SK-N-SH (cell line): ENCODE measurements around the gene CYP46A1. TPM values are rescaled to one million over a fixed set of nuclear protein-coding genes. Genes with fewer than 3 reads are reported as not detected.
A peak's percentile ranks its signal among the peaks of the same experiment; 100 is the strongest.

ENCODE experiments used
- CTCF ChIA-PET: fragments of 300-600, 350-600 bp; formaldehyde crosslinking; extraction: SDS; loops from one replicate; lab custom pipeline; 2021; lab: Yijun Ruan, JAX
- POLR2A ChIA-PET: fragments of 350-600 bp; sonication (Branson Sonifier 250); formaldehyde crosslinking; extraction: SDS; loops from one replicate; lab custom pipeline; 2020; ENCODE audit warnings: antibody characterized with exemption, inconsistent platforms; lab: Yijun Ruan, JAX
- DNase-seq: peaks from one replicate; pipeline ENCODE4 v3.0.0; 2012
- H2AFZ ChIP-seq: fragments of 200-600 bp; sonication (generic); 2 replicates; pipeline ENCODE4 v1.8.1; 2016; ENCODE audit warnings: antibody characterized with exemption, mild to moderate bottlenecking, low read depth
- H3F3A ChIP-seq: fragments of 200-600 bp; sonication (generic); replicated peaks from 2 replicates; pipeline ENCODE3; 2016; ENCODE audit warnings: antibody characterized with exemption, mild to moderate bottlenecking; ENCODE audit not compliant: insufficient read depth
- H3K27ac ChIP-seq, 2 experiments: fragments of 200-500 bp in 1 of 2; fragments of 200-600 bp in 1 of 2; sonication (Bioruptor generic) in 1 of 2; sonication (generic), shearing (Covaris generic) in 1 of 2; 2 replicates each; pipeline versions ENCODE4 v1.5.1 to v1.6.1; 2014 to 2016; ENCODE audit warnings: low read depth in 2 of 2, inconsistent platforms in 1 of 2, low read length in 1 of 2, mild to moderate bottlenecking in 1 of 2, mixed read lengths in 1 of 2
- H3K27me3 ChIP-seq: fragments of 200-600 bp; sonication (generic), shearing (Covaris generic); 2 replicates; pipeline ENCODE4 v1.6.1; 2016; ENCODE audit warnings: mixed run types; ENCODE audit not compliant: insufficient read depth
- H3K36me3 ChIP-seq, 2 experiments: fragments of 200-500 bp in 1 of 2; fragments of 200-600 bp in 1 of 2; sonication (Bioruptor generic) in 1 of 2; sonication (generic) in 1 of 2; replicated peaks in 1 of 2; 2 replicates each; pipeline versions ENCODE3 to v1.5.1; 2014 to 2016; ENCODE audit warnings: low read length in 1 of 2, mild to moderate bottlenecking in 1 of 2; ENCODE audit not compliant: insufficient read depth in 2 of 2, control insufficient read depth in 1 of 2
- H3K4me1 ChIP-seq, 2 experiments: fragments of 200-500 bp in 1 of 2; fragments of 200-600 bp in 1 of 2; sonication (Bioruptor generic) in 1 of 2; sonication (generic), shearing (Covaris generic) in 1 of 2; 2 replicates each; pipeline versions ENCODE4 v1.5.1 to v1.6.1; 2014 to 2016; ENCODE audit warnings: low read depth in 1 of 2, low read length in 1 of 2, mixed run types in 1 of 2; ENCODE audit not compliant: insufficient read depth in 2 of 2, control insufficient read depth in 1 of 2
- H3K4me2 ChIP-seq: fragments of 200-600 bp; sonication (generic), shearing (Covaris generic); 2 replicates; pipeline ENCODE4 v1.6.1; 2017; ENCODE audit warnings: mixed run types
- H3K4me3 ChIP-seq, 2 experiments: fragments of 200-500 bp in 1 of 2; fragments of 200-600 bp in 1 of 2; sonication (Bioruptor generic) in 1 of 2; sonication (generic), shearing (Covaris generic) in 1 of 2; 2 replicates each; pipeline versions ENCODE4 v1.5.1 to v1.8.1; 2014 to 2016; ENCODE audit warnings: low read depth in 2 of 2, inconsistent platforms in 1 of 2, low read length in 1 of 2, mild to moderate bottlenecking in 1 of 2, mixed read lengths in 1 of 2, moderate library complexity in 1 of 2
- H3K79me2 ChIP-seq: fragments of 200-600 bp; sonication (generic); 2 replicates; pipeline ENCODE4 v1.8.1; 2017; ENCODE audit warnings: mild to moderate bottlenecking; ENCODE audit not compliant: insufficient read depth
- H3K9ac ChIP-seq: fragments of 200-600 bp; sonication (generic); 2 replicates; pipeline ENCODE4 v1.6.1; 2017; ENCODE audit warnings: mixed run types
- H3K9me2 ChIP-seq: fragments of 200-600 bp; sonication (generic); 2 replicates; pipeline ENCODE4 v1.6.1; 2017; ENCODE audit warnings: mixed run types
- H3K9me3 ChIP-seq: fragments of 200-600 bp; sonication (generic); 2 replicates; pipeline ENCODE4 v1.6.1; 2017; ENCODE audit warnings: mixed run types, mild to moderate bottlenecking, moderate library complexity
- H4K20me1 ChIP-seq: fragments of 200-600 bp; sonication (generic); 2 replicates; pipeline ENCODE4 v1.6.1; 2017; ENCODE audit warnings: mild to moderate bottlenecking, mixed run types; ENCODE audit not compliant: insufficient read depth
- EP300 ChIP-seq, 2 experiments: IDR thresholded peaks; 2 replicates each; pipeline versions ENCODE4 v1.4.0 to v1.6.1; 2012; ENCODE audit warnings: borderline replicate concordance in 1 of 2, low read depth in 1 of 2, low read length in 1 of 2
- EZH2phosphoT487 ChIP-seq: fragments of 200-600 bp; sonication (generic); IDR thresholded peaks from 2 replicates; pipeline ENCODE4 v1.6.1; 2017; ENCODE audit warnings: low read depth, mixed run types, mild to moderate bottlenecking, antibody characterized with exemption, moderate library complexity, borderline replicate concordance
- GATA2 ChIP-seq: sonication (generic); formaldehyde crosslinking; IDR thresholded peaks from 2 replicates; pipeline ENCODE4 v1.5.0; 2020; ENCODE audit warnings: mild to moderate bottlenecking, missing genetic modification reagents
- NFIC ChIP-seq: IDR thresholded peaks from 2 replicates; pipeline ENCODE4 v1.4.0; 2012; ENCODE audit warnings: borderline replicate concordance
- RFX5 ChIP-seq: IDR thresholded peaks from 2 replicates; pipeline ENCODE4 v1.6.1; 2012; ENCODE audit warnings: mild to moderate bottlenecking, improper control_type of control experiment, low read length
- WGBS: methylation state at CpG from one replicate; pipeline ENCODE4 v1.1.6; 2017; ENCODE audit warnings: low lambda C conversion rate; 5-methylcytosine and 5-hydroxymethylcytosine counted together
- polyA plus RNA-seq, 3 experiments: library from polyadenylated mRNA; depleted of rRNA; stranded (reverse); fragments of >200 nt; gene quantifications; 2 replicates each; pipeline ENCODE4 v1.2.3, GENCODE V29; 2012
- TF ChIP-seq, protein P1 (sequence below): IDR thresholded peaks from 2 replicates; pipeline ENCODE4 v1.4.0; 2012; ENCODE audit warnings: low read depth
- TF ChIP-seq, protein P2 (sequence below): IDR thresholded peaks from 2 replicates; pipeline ENCODE4 v1.6.1; 2012; ENCODE audit warnings: mild to moderate bottlenecking, low read depth, low read length, moderate library complexity
- TF ChIP-seq, protein P3 (sequence below): fragments of 200-600 bp; sonication (generic); IDR thresholded peaks from 2 replicates; pipeline ENCODE4 v1.6.1; 2017; ENCODE audit warnings: antibody characterized with exemption, mild to moderate bottlenecking, moderate library complexity
- TF ChIP-seq, protein P4 (sequence below): IDR thresholded peaks from 2 replicates; pipeline ENCODE4; 2012

CYP46A1 gene
- polyA plus RNA-seq, 1 of the 3 experiments (the other 2 are of a cell fraction) = 0.30 TPM

DNA sequence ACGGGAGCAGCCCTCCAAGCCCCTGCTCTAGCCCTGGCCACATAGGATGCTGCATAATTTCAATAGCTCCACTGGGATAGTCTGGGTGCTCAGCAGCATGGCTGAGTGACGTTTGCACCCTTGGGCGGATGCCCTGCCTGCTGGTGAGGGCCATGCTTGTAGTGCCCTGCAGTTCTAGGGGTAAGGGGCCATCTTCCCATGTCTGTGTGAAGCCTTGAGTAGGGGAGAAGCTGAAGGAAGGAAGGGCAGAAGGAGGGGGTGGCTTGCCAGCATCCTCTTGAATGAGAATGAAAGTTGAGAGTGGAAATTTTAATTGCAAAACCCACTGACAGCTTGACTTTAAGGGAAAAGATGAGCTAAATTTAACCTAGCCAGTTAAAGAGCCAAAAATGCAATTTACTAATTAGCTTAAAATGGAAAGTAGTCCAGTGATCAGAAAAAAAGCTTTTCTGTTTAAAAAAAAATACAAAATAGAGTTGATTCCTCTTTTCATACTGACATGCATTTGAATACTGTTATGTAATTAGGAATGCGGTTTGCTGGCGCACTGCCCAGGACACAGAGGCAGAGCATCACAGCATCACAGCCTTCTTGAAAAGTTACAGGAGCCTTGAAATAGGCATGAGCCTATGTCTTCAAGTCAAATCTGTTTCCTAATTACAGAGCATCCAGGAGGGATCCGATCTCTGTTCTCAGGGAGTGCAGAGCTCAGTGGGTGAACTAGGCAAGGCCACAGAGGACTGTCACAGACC, 90.6 kb downstream of the CYP46A1 start:
- POLR2A ChIA-PET = interaction anchor here (1.6 kb wide), 1 partner anchor 15 kb away, joined by 3 read pairs; no protein-coding TSS in a partner anchor
- no peak for DNase-seq
- Histone ChIP-seq H3K27ac (peak overlapping the region in 1 of 2 experiments; percentile 18; a peak in 2 of 4 replicates), H3K36me3 (no peaks in the 10 kb centered on the region), H3K27me3 (no peaks in the 10 kb centered on the region), H3K9me3 (peaks cover 10% of the 10 kb centered on the region; the same call in 1 of the 2 replicates)
- TF ChIP-seq RFX5 = no peak
- TF ChIP-seq NFIC = peak; percentile 56; the same call in 1 of the 2 replicates
- TF ChIP-seq, all 33 proteins: peak for 1
- Histone ChIP-seq H2AFZ (no peak overlapping the region), H3K4me1 (peaks cover 0 to 29% of the 10 kb centered on the region in 2 experiments; a peak in 2 of 4 replicates), H3F3A (peaks cover 4% of the 10 kb centered on the region), H3K9ac (no peak overlapping the region), H3K4me3 (no peak overlapping the region), H3K79me2 (no peaks in the 10 kb centered on the region), H4K20me1 (no peaks in the 10 kb centered on the region), H3K4me2 (no peak overlapping the region), H3K9me2 (no peaks in the 10 kb centered on the region)
- WGBS = 55% methylated on average over 6 of the region's 6 CpGs
- CTCF ChIA-PET = interaction anchor here (0.7 to 4.8 kb wide), 6 partner anchors 22 to 100 kb away, joined by 3 to 28 read pairs (median 3); no protein-coding TSS in a partner anchor

DNA sequence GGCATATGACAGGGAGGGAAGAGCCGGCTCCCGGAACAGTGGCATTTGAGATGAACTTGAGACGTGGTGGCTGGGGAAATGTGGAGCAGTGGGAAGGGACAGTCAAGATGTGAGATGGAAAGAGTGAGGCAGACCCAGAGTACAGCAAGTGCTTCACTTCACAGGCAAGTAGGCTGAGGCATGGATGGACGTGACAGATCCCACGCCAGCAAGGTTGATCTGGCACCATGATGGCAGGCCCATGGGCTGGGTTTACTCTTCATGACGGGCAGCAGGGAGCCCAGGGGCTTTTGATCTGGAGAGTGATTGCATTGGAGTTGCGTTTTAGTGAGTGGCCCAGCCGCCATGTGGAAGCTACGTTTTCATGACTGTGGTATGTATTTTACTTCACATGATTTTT, 91.3 kb downstream of the CYP46A1 start:
- H3K9ac ChIP-seq = no peak overlapping the region
- no peak overlapping the region for H3K4me3 ChIP-seq
- H3K4me1 ChIP-seq = peaks cover 0 to 29% of the 10 kb centered on the region in 2 experiments; a peak in 2 of 4 replicates
- H3K9me3 ChIP-seq = peaks cover 10% of the 10 kb centered on the region; the same call in 1 of the 2 replicates
- H3K27ac ChIP-seq = no peak overlapping the region
- no peaks in the 10 kb centered on the region for H3K36me3 ChIP-seq
- H3K27me3 ChIP-seq = no peaks in the 10 kb centered on the region
- no peaks in the 10 kb centered on the region for H3K79me2 ChIP-seq
- H2AFZ ChIP-seq = no peak overlapping the region
- CTCF ChIA-PET = interaction anchor here (0.6 to 4.8 kb wide), 5 partner anchors 24 to 117 kb away, joined by 3 to 28 read pairs (median 3); no protein-coding TSS in a partner anchor
- H4K20me1 ChIP-seq = no peaks in the 10 kb centered on the region
- WGBS = 76% methylated on average over 8 of the region's 9 CpGs
- no peak overlapping the region for H3K4me2 ChIP-seq
- TF ChIP-seq, protein P1, sequence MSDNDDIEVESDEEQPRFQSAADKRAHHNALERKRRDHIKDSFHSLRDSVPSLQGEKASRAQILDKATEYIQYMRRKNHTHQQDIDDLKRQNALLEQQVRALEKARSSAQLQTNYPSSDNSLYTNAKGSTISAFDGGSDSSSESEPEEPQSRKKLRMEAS = no peak
- TF ChIP-seq NFIC (no peak), GATA2 (CRISPR knock-in tag) (peak; percentile 20; the same call in 1 of the 2 replicates), EP300 (IDR thresholded peaks at IDR 0.05; ENCODE audit: borderline replicate concordance in 1 of 2, low read depth in 1 of 2, low read length in 1 of 2) (no peak), EZH2phosphoT487 (no peak)
- TF ChIP-seq, protein P2, sequence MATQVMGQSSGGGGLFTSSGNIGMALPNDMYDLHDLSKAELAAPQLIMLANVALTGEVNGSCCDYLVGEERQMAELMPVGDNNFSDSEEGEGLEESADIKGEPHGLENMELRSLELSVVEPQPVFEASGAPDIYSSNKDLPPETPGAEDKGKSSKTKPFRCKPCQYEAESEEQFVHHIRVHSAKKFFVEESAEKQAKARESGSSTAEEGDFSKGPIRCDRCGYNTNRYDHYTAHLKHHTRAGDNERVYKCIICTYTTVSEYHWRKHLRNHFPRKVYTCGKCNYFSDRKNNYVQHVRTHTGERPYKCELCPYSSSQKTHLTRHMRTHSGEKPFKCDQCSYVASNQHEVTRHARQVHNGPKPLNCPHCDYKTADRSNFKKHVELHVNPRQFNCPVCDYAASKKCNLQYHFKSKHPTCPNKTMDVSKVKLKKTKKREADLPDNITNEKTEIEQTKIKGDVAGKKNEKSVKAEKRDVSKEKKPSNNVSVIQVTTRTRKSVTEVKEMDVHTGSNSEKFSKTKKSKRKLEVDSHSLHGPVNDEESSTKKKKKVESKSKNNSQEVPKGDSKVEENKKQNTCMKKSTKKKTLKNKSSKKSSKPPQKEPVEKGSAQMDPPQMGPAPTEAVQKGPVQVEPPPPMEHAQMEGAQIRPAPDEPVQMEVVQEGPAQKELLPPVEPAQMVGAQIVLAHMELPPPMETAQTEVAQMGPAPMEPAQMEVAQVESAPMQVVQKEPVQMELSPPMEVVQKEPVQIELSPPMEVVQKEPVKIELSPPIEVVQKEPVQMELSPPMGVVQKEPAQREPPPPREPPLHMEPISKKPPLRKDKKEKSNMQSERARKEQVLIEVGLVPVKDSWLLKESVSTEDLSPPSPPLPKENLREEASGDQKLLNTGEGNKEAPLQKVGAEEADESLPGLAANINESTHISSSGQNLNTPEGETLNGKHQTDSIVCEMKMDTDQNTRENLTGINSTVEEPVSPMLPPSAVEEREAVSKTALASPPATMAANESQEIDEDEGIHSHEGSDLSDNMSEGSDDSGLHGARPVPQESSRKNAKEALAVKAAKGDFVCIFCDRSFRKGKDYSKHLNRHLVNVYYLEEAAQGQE = no peak
- TF ChIP-seq, protein P3, sequence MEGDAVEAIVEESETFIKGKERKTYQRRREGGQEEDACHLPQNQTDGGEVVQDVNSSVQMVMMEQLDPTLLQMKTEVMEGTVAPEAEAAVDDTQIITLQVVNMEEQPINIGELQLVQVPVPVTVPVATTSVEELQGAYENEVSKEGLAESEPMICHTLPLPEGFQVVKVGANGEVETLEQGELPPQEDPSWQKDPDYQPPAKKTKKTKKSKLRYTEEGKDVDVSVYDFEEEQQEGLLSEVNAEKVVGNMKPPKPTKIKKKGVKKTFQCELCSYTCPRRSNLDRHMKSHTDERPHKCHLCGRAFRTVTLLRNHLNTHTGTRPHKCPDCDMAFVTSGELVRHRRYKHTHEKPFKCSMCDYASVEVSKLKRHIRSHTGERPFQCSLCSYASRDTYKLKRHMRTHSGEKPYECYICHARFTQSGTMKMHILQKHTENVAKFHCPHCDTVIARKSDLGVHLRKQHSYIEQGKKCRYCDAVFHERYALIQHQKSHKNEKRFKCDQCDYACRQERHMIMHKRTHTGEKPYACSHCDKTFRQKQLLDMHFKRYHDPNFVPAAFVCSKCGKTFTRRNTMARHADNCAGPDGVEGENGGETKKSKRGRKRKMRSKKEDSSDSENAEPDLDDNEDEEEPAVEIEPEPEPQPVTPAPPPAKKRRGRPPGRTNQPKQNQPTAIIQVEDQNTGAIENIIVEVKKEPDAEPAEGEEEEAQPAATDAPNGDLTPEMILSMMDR = no peak
- TF ChIP-seq, protein P4, sequence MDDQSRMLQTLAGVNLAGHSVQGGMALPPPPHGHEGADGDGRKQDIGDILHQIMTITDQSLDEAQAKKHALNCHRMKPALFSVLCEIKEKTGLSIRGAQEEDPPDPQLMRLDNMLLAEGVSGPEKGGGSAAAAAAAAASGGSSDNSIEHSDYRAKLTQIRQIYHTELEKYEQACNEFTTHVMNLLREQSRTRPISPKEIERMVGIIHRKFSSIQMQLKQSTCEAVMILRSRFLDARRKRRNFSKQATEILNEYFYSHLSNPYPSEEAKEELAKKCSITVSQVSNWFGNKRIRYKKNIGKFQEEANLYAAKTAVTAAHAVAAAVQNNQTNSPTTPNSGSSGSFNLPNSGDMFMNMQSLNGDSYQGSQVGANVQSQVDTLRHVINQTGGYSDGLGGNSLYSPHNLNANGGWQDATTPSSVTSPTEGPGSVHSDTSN = no peak
- H3K9me2 ChIP-seq = no peaks in the 10 kb centered on the region
- peak; percentile 51 for DNase-seq
- POLR2A ChIA-PET = no interaction called here
- H3F3A ChIP-seq = peaks cover 4% of the 10 kb centered on the region
